GM19467 (cell line): ENCODE measurements around the gene NOTCH2.

ENCODE experiments used
- ATAC-seq: cut with Tn5 transposase; IDR thresholded peaks from one replicate; pipeline ENCODE4 v1.9.1; 2021; ENCODE audit warnings: mild to moderate bottlenecking, moderate library complexity; ENCODE audit not compliant: unreplicated experiment

Gene NOTCH2

DNA sequence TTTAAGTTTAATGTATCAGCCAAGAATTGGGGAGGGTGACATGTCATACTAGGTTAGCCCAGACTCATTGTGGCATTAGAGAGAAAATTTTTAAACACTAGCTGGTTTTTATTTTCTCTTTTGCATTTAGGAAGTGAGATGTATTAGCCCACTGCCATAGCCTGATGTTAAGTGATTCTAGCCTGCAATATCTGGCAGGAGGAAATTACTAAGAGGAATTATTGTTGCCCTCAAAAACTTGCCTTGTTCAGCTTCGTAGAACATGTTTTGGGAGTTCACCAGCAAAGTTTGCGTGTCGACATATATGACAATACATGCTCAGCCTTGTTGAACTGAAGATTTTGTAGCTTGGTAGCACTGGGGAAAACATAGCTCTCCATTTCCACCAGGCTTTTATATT, 185.6 kb downstream of the NOTCH2 start:
- no peak for ATAC-seq

DNA sequence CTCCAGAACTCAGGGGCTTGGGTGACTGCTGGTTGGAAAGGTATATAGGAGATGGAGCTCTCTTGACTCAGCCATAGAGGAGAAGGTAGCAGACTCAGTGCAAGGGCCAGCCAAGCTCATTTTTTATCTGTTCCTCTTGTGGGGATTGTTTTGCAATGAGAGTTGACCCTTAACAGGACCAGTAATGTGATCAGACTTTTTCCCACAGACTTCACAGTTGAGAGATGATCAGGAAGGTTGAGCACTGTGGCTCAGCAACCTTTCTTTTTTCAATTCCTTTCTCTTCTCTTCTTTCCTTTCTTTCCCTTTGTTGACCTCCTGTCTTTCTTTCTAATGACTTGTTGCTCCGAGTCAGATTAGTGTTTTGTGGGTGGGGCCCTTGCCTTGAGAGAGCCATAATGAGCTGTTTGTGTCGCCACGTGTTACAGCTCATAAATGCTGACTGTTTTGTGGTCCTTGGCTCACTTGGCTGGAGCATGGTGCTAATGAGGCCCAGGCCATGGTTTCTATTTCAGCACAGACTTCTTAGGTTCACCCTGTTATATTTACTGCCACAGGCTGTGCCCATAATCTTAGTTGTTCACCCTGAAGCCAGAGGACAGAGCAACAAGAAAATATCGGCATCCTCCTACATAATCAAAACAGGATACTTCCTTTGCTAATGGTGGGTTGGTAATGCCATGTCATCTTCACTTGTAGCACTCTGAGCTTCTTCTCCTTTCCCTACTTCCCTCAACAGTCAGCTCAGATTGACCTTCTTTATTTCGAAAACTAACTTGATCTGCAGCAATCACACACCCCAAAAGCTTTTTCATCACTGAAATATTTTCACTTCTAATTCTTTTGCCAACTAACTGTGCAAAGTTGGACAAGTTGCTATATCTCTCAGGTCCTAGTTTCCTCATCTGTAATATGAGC, 187.1 kb downstream of the NOTCH2 start:
- no peak for ATAC-seq

DNA sequence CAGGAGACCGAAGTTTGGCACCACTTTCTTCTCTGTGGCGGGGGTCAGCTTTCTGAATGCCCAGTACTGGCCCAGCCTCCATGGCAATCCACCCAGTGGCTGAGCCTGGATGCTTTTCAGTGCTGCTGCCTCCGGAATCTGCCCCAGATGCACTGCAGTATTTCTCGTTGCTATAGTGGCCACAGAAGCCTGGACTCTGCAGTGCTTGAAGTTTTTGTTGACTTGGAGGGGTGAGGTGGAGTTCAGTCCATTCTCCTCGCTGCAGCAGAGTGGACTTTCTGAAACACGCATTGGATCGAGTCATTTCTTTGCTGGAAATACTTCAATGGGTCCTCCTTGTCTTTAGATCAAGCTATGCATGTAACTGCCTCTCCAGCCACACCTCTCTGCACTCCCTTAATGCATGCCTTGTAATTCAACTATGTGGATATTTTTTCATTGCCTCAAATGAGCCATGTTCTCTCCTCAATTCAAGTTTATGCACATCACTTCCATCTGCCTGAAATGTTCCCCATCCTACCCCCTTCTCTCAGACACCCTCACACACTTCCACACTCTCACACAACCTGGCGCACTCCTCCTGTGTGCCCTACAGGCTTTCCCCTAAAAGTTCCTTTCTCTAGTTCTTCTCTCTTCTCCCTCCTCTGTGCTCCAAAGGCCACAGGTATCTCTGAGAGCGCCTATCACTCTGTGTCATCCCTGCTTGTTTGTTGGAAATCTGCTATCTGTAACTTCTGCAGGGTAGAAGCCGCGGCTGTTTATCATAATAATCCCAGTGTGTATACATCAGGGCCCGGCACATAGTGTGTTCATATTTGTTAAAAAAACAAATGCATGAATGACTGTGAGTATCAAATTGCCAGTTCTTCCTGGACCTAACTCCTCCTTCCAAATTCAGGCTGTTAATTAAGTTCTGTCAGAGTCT, 189.7 kb downstream of the NOTCH2 start:
- no peak for ATAC-seq

DNA sequence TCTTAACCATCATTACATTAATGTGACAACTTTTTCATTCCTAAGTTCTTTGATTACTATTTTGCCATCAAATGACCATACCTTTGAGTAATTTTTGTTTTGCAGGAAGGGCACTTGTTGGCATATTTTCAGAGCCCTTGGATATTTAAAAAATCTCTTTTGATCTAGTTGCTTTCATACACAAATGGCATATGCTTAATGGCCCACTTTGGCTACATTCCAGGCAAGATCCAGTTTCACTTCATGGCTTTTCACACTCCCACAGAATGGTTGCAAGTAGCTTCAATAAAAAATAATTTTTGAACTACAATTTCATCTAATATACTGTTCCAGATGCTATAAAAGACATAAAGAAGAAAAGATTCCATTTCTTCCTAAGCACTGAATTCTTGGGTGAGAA, 191.3 kb downstream of the NOTCH2 start:
- ATAC-seq, result no peak

DNA sequence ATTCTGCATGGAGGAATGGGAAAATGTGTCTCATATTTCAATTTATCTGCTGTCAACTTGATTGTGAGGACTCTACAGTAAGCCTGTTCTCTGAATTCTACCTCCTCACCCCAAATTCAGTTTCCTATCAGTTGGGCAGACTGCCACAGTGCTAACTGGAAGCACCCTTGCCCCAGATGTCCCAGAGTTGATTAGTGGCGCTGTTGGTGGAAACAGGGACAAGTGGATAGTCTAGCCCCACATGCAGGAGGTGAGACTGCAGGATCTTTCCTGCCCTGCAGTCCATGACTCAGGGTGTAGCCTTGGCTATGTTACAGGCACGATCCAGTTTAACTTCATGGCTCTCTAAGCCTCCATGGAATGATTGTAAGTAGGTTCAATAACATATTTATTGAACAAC, 195.3 kb downstream of the NOTCH2 start:
- no peak for ATAC-seq

DNA sequence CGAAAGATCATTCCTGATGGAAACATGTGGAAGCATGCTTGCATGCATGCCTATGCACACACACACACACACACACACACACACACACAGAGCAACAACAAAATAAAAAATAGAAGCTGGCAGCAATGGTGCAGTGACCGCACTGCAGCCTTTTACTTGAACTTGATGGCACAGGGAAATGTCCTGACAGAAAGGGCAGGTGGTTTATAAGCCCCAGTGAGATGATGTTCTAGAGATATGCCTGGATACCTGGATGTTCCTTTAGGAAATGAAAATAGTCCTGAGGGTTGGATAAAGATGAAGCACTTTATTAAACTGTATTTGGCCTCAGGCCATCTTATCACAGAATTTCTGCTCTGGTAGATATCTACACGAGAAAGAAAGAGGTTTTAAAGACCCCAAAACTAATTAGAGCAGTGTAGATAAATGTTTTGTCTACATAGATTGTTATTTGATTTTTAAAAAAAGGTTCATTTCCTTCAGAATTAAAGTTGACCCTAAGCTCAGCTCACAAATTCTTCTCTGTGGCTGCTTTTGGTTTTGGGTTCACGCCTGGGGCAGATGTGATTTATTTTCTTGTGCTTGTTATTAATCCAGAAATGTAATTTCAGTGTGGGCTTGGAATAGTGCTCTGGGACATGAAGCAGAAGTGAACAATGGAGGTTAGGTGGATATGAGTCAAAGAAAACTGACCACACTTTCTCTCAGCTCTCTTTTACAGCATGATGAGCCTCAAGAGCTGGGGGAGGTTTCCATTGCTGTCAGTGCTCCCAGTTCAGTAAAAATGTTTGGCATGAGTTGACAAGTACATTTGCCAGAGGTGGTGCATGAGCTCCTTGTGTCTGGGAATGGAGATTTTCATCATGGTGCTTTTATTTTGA, 196.1 kb downstream of the NOTCH2 start:
- ATAC-seq, result no peak

DNA sequence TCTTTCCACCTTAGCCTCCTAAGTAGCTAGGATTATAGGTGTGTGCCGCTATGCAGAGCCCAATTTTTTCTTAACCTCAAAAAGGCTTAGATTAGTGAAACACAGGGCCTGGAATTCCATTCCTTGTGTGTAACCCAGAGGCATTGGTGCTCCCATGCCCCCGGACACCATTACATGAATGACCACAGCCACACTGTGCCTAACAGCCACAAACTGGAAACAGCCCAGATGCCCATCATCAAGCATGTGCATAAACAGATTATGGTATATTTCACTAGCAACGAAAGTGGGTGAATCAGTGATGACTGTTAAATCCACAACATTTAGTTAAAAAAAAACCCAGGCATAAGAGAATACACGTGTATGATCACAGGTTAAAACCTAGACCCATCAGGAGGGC, 197.6 kb downstream of the NOTCH2 start:
- no peak for ATAC-seq

DNA sequence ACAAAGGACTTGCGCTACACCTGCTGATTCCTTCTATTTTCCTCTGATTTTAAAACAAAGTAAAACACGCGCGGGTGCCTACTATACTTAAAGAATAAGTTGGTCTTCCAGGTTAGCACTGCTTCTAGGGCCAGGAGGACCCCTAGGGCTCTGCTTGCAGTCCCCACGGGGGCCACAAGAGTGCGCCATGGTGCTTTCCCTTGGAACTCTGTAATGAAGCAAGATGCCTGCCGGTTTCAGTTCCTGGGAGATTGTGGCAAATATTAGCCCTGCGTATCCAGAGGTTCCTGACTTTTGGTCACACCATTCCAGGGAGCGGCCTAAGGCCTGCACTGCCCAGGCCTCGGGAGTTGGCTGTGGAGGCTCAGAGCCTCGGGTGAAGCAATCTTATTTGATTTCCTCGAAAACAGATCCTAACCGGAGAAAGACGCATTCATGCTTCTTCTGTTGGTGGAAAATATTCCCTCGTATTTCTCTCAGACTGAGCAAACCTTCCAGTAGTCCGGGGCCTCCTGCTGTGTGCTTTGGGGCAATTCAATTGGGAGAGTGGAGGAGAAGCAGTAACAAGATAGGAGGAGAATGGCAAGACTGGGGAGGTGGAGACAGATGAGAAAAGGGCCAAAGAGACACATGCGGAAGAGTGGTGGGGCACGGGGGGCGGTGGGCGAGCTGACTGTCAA, 198.4 kb downstream of the NOTCH2 start:
- ATAC-seq, result no peak

DNA sequence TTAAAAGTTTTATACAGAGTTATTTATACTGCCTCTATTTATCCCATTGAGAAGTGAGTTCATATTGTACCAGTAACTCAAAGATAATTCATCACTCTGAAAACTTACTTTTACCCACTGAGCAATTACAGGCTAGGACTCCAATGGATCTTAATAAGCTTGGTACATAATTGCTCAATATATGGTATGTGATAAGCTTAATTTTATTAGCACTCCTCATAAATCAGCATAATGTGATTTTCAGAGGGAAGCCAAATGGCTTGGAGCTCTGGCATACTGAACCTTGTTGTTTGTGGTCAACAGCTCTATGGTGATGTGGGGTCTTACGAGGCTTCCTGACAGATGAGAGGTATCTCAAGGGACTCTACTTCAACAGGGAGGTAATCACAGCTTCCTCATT, 199.5 kb downstream of the NOTCH2 start:
- no peak for ATAC-seq

DNA sequence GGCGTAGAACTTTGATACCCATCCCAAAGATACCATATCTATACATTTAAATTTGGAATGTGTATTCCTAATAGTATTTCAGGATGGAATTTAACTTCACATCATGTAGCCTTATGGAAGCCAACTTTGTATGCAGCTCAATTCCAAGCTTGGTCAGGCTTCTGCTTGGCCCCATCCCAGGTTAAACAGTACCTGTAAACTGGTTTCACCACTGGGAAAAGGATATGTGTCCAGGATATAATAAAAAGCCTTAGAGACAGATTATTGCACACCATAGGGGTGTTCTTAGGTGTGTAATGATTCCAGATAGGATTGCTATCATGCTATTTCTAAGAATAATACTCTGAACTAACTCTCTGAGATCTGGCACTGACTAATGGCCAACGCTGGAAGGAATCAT, 201.3 kb downstream of the NOTCH2 start:
- no peak for ATAC-seq

DNA sequence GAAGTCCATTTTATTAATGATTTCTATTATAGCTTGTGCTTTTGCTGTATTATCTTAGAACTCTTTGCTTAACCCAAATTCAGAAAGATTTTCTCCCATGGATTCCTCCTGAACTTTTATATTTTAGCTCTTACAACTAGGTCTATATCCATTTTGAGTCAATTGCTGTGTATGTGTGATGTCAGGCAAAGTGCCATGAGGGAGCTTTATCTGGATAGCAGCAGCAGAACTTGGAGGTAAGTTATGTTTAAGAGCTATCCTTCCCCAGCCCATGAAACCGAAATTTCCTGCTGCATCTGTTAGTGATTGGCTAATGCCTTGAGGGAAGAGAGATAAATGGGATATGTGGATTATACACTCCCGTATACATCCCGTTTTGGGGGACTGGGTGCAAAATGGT, 203.0 kb downstream of the NOTCH2 start:
- no peak for ATAC-seq

DNA sequence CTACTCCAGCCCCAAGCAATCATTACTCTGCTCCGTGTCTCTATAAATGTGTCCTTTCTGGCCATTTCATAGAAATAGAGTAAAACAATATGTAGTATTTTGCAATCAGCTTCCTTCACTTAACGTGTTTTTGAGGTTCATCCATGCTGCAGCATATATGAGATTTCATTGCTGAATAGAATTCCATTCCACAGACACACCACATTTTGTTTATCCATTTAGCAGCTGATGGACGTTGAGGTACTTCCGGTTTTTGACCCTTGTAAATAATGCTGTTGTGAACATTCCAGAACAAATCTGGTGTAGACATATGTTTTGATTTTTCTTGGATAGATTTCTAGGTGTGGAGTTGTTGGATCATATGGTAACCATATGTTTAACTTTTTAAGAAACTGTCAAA, 203.8 kb downstream of the NOTCH2 start:
- no peak for ATAC-seq

DNA sequence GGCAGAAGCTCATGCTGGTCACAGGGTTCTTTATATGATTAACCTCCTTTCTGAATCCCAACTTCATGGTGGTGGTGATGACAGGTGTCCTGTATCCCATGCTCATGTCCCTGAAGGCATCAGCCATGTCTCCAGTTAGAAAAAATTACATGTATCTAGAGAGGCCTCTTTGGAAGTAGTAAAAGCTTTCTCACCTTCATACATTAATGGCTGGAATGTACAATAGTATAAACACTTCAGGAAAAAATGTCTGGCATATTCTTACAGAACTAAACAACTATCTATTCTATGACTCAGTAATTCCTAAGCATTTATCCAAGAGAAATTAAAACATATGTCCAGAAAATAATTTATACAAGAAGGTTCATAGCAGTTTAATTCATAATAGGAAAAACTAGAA, 207.2 kb downstream of the NOTCH2 start:
- ATAC-seq, result no peak
